Measurements from ENCODE around the gene ZNF618.

DNA sequence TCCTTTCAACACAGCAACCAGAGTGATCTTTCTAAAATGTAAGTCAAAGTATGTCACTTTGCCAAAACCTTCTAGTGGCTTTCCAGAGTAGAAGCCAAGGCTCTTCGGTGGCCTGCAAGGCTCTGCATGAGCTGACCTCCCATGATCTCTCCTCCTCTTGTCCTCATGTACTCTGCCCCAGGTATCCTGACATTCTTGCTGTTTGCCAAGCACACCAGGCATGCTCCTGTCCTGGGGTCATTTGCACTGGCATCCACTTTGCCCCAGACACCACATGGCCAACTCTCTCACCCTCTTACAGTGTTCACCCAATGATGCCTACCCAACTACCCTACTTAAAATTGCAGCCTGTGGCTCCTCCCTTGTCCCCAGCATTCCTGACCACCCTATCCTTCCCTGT lies 86.3 kb downstream of the ZNF618 start:
- TF ChIP-seq POLR2A (IDR thresholded peaks at IDR 0.05) = no peak
- TF ChIP-seq, protein P1, sequence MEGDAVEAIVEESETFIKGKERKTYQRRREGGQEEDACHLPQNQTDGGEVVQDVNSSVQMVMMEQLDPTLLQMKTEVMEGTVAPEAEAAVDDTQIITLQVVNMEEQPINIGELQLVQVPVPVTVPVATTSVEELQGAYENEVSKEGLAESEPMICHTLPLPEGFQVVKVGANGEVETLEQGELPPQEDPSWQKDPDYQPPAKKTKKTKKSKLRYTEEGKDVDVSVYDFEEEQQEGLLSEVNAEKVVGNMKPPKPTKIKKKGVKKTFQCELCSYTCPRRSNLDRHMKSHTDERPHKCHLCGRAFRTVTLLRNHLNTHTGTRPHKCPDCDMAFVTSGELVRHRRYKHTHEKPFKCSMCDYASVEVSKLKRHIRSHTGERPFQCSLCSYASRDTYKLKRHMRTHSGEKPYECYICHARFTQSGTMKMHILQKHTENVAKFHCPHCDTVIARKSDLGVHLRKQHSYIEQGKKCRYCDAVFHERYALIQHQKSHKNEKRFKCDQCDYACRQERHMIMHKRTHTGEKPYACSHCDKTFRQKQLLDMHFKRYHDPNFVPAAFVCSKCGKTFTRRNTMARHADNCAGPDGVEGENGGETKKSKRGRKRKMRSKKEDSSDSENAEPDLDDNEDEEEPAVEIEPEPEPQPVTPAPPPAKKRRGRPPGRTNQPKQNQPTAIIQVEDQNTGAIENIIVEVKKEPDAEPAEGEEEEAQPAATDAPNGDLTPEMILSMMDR (IDR thresholded peaks at IDR 0.05) = no peak
